HepG2 (cell line): Measurements from ENCODE around the gene SETD2. TPM values are rescaled to one million over a fixed set of nuclear protein-coding genes. Genes with fewer than 3 reads are reported as not detected.

Source experiments
- ATAC-seq: fragments of 200-7000 bp; cut with Tn5 transposase; 3 replicates; pipeline ENCODE4 v1.9.1; 2020; ENCODE audit warnings: mild to moderate bottlenecking, moderate library complexity
- BruUV-seq: library from RNA; stranded (reverse); fragments of 400-500 nt; replicated peaks from 2 replicates; lab custom pipeline; 2021; lab: Mats Ljungman, UMichigan
- CTCF ChIA-PET: fragments of 300-600 bp; formaldehyde crosslinking; extraction: SDS; loops from one replicate; lab custom pipeline; 2021; ENCODE audit warnings: low total read pairs, inconsistent platforms, low intra/inter-chr PET ratio; lab: Yijun Ruan, JAX
- POLR2A ChIA-PET: fragments of 350-600 bp; sonication (Branson Sonifier 250); formaldehyde crosslinking; loops from one replicate; lab custom pipeline; 2020; ENCODE audit warnings: antibody characterized with exemption, inconsistent platforms; lab: Yijun Ruan, JAX
- DNase-seq: peaks from one replicate; pipeline ENCODE4 v3.0.0-alpha.2; 2015; ENCODE audit warnings: low spot score
- FAIRE-seq: peaks from 3 replicates; lab custom pipeline; 2011; peaks lifted over from hg19 to GRCh38; lab: Jason Lieb, UNC
- H2AFZ ChIP-seq: one replicate; pipeline ENCODE4 v1.6.1; 2011; ENCODE audit warnings: low read length, inconsistent platforms
- H3K27ac ChIP-seq: fragments of 300-600 bp; 3 replicates; pipeline ENCODE4 v1.8.0; 2011; ENCODE audit warnings: mixed run types, mild to moderate bottlenecking, mixed read lengths, low read length, inconsistent platforms; ENCODE audit not compliant: insufficient read depth; ENCODE audit errors: extremely low read length
- H3K27me3 ChIP-seq, 2 experiments: fragments of 200-600 bp in 1 of 2; 2 replicates in 1 of 2; 3 replicates in 1 of 2; pipeline versions ENCODE4 v1.6.0 to v1.8.0; 2011; ENCODE audit warnings: low read length in 2 of 2, mild to moderate bottlenecking in 2 of 2, moderate library complexity in 2 of 2, inconsistent platforms in 1 of 2; ENCODE audit not compliant: insufficient read depth in 2 of 2, control insufficient read depth in 1 of 2
- H3K36me3 ChIP-seq, 2 experiments: fragments of 200-600 bp in 1 of 2; replicated peaks in 1 of 2; 2 replicates in 1 of 2; 3 replicates in 1 of 2; pipeline versions ENCODE4 v1.5.1 to v1.8.0; 2011; ENCODE audit warnings: low read length in 2 of 2, inconsistent platforms in 1 of 2; ENCODE audit not compliant: insufficient read depth in 2 of 2, control insufficient read depth in 1 of 2
- H3K4me1 ChIP-seq: 2 replicates; pipeline ENCODE4 v1.5.1; 2012; ENCODE audit warnings: low read length, inconsistent platforms; ENCODE audit not compliant: insufficient read depth
- H3K4me2 ChIP-seq: 2 replicates; pipeline ENCODE4 v1.6.0; 2011; ENCODE audit warnings: low read depth, low read length, inconsistent platforms
- H3K4me3 ChIP-seq, 3 experiments: fragments of 200-600 bp in 1 of 3; sonication (generic), shearing (Covaris generic) in 1 of 3; replicated peaks in 1 of 3; 2 replicates each; pipeline ENCODE4 v1.5.1; 2011 to 2016; ENCODE audit warnings: low read length in 3 of 3, inconsistent platforms in 2 of 3, low read depth in 2 of 3, mild to moderate bottlenecking in 2 of 3, control low read depth in 1 of 3, mixed read lengths in 1 of 3; ENCODE audit not compliant: insufficient read depth in 1 of 3
- H3K79me2 ChIP-seq: one replicate; pipeline ENCODE4 v1.6.1; 2011; ENCODE audit warnings: low read length, inconsistent platforms; ENCODE audit not compliant: insufficient read depth
- H3K9ac ChIP-seq: 2 replicates; pipeline ENCODE4 v1.6.0; 2011; ENCODE audit warnings: mild to moderate bottlenecking, low read depth, low read length, inconsistent platforms; ENCODE audit not compliant: insufficient read depth
- H3K9me3 ChIP-seq: 2 replicates; pipeline ENCODE4 v1.5.1; 2012; ENCODE audit warnings: mild to moderate bottlenecking, low read length
- H4K20me1 ChIP-seq: 2 replicates; pipeline ENCODE4 v1.6.0; 2011; ENCODE audit warnings: inconsistent platforms, mild to moderate bottlenecking, low read length, moderate library complexity; ENCODE audit not compliant: insufficient read depth
- BORCS8-MEF2B ChIP-seq: sonication (generic); formaldehyde crosslinking; IDR thresholded peaks from 2 replicates; pipeline ENCODE4 v1.8.0; 2022; ENCODE audit warnings: mild to moderate bottlenecking, missing genetic modification reagents
- CEBPB ChIP-seq: IDR thresholded peaks from 2 replicates; pipeline ENCODE4 v1.6.1; 2011; ENCODE audit warnings: low read depth, low read length, improper control_type of control experiment, borderline replicate concordance
- FOSL1 ChIP-seq: sonication (generic); formaldehyde crosslinking; IDR thresholded peaks from 2 replicates; pipeline ENCODE4 v1.9.0; 2021; ENCODE audit warnings: missing genetic modification reagents, borderline replicate concordance
- IKZF1 ChIP-seq: fragments of 450-650 bp; IDR thresholded peaks from 2 replicates; pipeline ENCODE4 v1.7.1; 2016
- MAX ChIP-seq: IDR thresholded peaks from 2 replicates; pipeline ENCODE4 v1.6.1; 2012; ENCODE audit warnings: inconsistent platforms
- PRPF4 ChIP-seq: fragments of 200-400 bp; formaldehyde crosslinking; IDR thresholded peaks from 2 replicates; pipeline ENCODE4 v1.6.1; 2016; ENCODE audit warnings: low read length, low read depth; ENCODE audit not compliant: poor library complexity, severe bottlenecking
- RARG ChIP-seq: sonication (generic); formaldehyde crosslinking; IDR thresholded peaks from 2 replicates; pipeline ENCODE4 v1.4.0; 2020; ENCODE audit warnings: low read depth, mild to moderate bottlenecking, missing genetic modification reagents
- SMARCC2 ChIP-seq: fragments of 450-650 bp; IDR thresholded peaks from 2 replicates; pipeline ENCODE4 v1.6.1; 2017; ENCODE audit warnings: antibody characterized with exemption, mild to moderate bottlenecking
- ZBTB37 ChIP-seq: sonication (generic); formaldehyde crosslinking; IDR thresholded peaks from 2 replicates; pipeline ENCODE4 v1.4.0; 2020; ENCODE audit warnings: mild to moderate bottlenecking, missing genetic modification reagents
- ZNF329 ChIP-seq: sonication (generic); formaldehyde crosslinking; IDR thresholded peaks from 2 replicates; pipeline ENCODE4 v1.9.0; 2021; ENCODE audit warnings: low read depth, mild to moderate bottlenecking, missing genetic modification reagents
- ZNF562 ChIP-seq: sonication (generic); formaldehyde crosslinking; IDR thresholded peaks from 2 replicates; pipeline ENCODE4 v1.8.0; 2022; ENCODE audit warnings: missing genetic modification reagents, borderline replicate concordance
- ZNF770 ChIP-seq: sonication (generic); formaldehyde crosslinking; IDR thresholded peaks from 2 replicates; pipeline ENCODE4 v1.5.0; 2020; ENCODE audit warnings: mild to moderate bottlenecking, missing genetic modification reagents
- ZNF790 ChIP-seq: sonication (generic); formaldehyde crosslinking; IDR thresholded peaks from 2 replicates; pipeline ENCODE4 v1.8.0; 2022; ENCODE audit warnings: missing genetic modification reagents, mild to moderate bottlenecking, borderline replicate concordance
- WGBS: methylation state at CpG from one replicate; pipeline ENCODE4 v1.1.6; 2017; ENCODE audit warnings: low lambda C conversion rate; 5-methylcytosine and 5-hydroxymethylcytosine counted together
- in situ Hi-C: cut with HindIII; loops from 2 replicates; pipeline ENCODE4 v1.10.0; 2017; ENCODE audit warnings: low pct_unique_long_range_greater_than_20kb; ENCODE audit not compliant: extremely low pct_ligation_motif_present
- intact Hi-C: fragments of 100-400 bp; cut with micrococcal nuclease; formaldehyde crosslinking; loops from one replicate; pipeline ENCODE4 v1.10.0; 2022; ENCODE audit not compliant: unreplicated experiment
- polyA plus RNA-seq, 8 experiments: library from polyadenylated mRNA; depleted of rRNA in 3 of 8; stranded (reverse) in 7 of 8; unstranded in 1 of 8; fragments of >200 nt; fragmentation: Illumina TruSeq in 4 of 8; extraction: Trizol in 4 of 8; gene quantifications; 2 replicates each; pipeline versions ENCODE4 v1.2.1 to v1.2.3, GENCODE V29; 2011 to 2016; ENCODE audit warnings: low read depth in 4 of 8, missing spikeins in 1 of 8, mixed read lengths in 1 of 8; ENCODE audit not compliant: insufficient read depth in 1 of 8
- total RNA-seq, 5 experiments: library from RNA; depleted of rRNA; stranded (reverse); fragments of >200 nt; fragmentation: Illumina TruSeq; extraction: Trizol; gene quantifications; 2 replicates each; pipeline ENCODE4 v1.2.3, GENCODE V29; 2016; ENCODE audit warnings: low read depth in 1 of 5

The SETD2 gene
- total and polyA plus RNA-seq, 2 of the 13 experiments (the other 11 are each of a cell fraction or from before 2014, with no cell fraction given): 14.2 to 24.2 TPM

- 21% methylated on average over 4 of the region's 4 CpGs for WGBS
- Histone ChIP-seq H3K36me3 (no peaks in the 10 kb centered on the region), H3K4me1 (peaks cover 62% of the 10 kb centered on the region), H3K79me2 (peaks cover 85% of the 10 kb centered on the region), H4K20me1 (peaks cover 31% of the 10 kb centered on the region), H3K9me3 (no peaks in the 10 kb centered on the region), H3K4me2 (peak overlapping the region; percentile 80), H3K27me3 (no peaks in the 10 kb centered on the region; a peak in 2 of 5 replicates), H3K4me3 (peak overlapping the region; percentile 75 to 95 (median 84)), H2AFZ (no peak overlapping the region), H3K27ac (peak overlapping the region; percentile 94), H3K9ac (peak overlapping the region; percentile 96)
- TF ChIP-seq ZNF770 (CRISPR knock-in tag): peak; percentile 1; the same call in 1 of the 2 replicates
- TF ChIP-seq CEBPB: 0 out of 2 replicates have a peak, but pooled peaks have one; percentile 33
- TF ChIP-seq RARG (CRISPR knock-in tag): no peak
- no peak for ATAC-seq
- in situ Hi-C loops: no loop called here
- no peak for FAIRE-seq
- DNase-seq: no peak
- ChIA-PET CTCF (no interaction called here), POLR2A (no interaction called here)
- no TSS peak for BruUV-seq
- intact Hi-C loops: no loop called here
Observed at GRCh38 chr3:47161983-47162696, 1.8 kb downstream of the SETD2 start.

GRCh38 chr3:47159820-47160219, 4.1 kb downstream of the SETD2 start:
- peaks cover 65% of the 10 kb centered on the region for H3K4me1 ChIP-seq
- DNase-seq (no peak), ATAC-seq (no peak), FAIRE-seq (no peak)
- in situ Hi-C loops (no loop called here), intact Hi-C loops (no loop called here)
- H3K36me3 ChIP-seq: no peaks in the 10 kb centered on the region; a peak in 1 of 5 replicates
- WGBS: 74% methylated on average over 3 of the region's 3 CpGs
- H3K4me2 ChIP-seq: no peak overlapping the region
- H4K20me1 ChIP-seq: peaks cover 41% of the 10 kb centered on the region
- CTCF ChIA-PET: no interaction called here
- POLR2A ChIA-PET: no interaction called here
- H3K9me3 ChIP-seq: no peaks in the 10 kb centered on the region
- no peak overlapping the region for H3K9ac ChIP-seq
- no peak overlapping the region for H2AFZ ChIP-seq
- BruUV-seq: no TSS peak
- H3K27ac ChIP-seq: no peak overlapping the region
- no peak overlapping the region for H3K4me3 ChIP-seq
- H3K27me3 ChIP-seq: no peaks in the 10 kb centered on the region; a peak in 2 of 5 replicates
- peaks cover 90% of the 10 kb centered on the region for H3K79me2 ChIP-seq
- no peak for TF ChIP-seq FOSL1 (CRISPR knock-in tag)
- no peak for TF ChIP-seq ZNF790 (CRISPR knock-in tag)
- no peak for TF ChIP-seq ZBTB37 (CRISPR knock-in tag)
- TF ChIP-seq SMARCC2: no peak
- no peak for TF ChIP-seq BORCS8-MEF2B (CRISPR knock-in tag)
- TF ChIP-seq ZNF329 (CRISPR knock-in tag): no peak
- no peak for TF ChIP-seq IKZF1
- TF ChIP-seq ZNF562 (CRISPR knock-in tag): no peak
- no peak for TF ChIP-seq PRPF4
- no peak for TF ChIP-seq MAX
